Osteoblast (primary cell): Measurements from ENCODE around the gene CNBD2. TPM values are rescaled to one million over a fixed set of nuclear protein-coding genes. Genes with fewer than 3 reads are reported as not detected.
"Not testable (repeated sequence)": the region's sequence is repeated elsewhere in the genome, so short reads cannot be mapped to it uniquely, and the experiment has no call there.

ENCODE experiments used
- DNase-seq: peaks from one replicate; pipeline ENCODE4 v3.0.0; 2011; ENCODE audit warnings: low spot score, mixed read lengths; ENCODE audit not compliant: insufficient read length; ENCODE audit errors: missing footprints
- H2AFZ ChIP-seq: 2 replicates; pipeline ENCODE4 v1.6.0; 2011; ENCODE audit warnings: mild to moderate bottlenecking, low read length
- H3K27ac ChIP-seq: 2 replicates; pipeline ENCODE4 v1.5.1; 2011; ENCODE audit warnings: mild to moderate bottlenecking, low read depth, low read length, moderate library complexity
- H3K27me3 ChIP-seq: 2 replicates; pipeline ENCODE4 v1.6.0; 2012; ENCODE audit warnings: mild to moderate bottlenecking, control low read depth, inconsistent platforms, low read length, moderate library complexity; ENCODE audit not compliant: insufficient read depth
- H3K36me3 ChIP-seq: 2 replicates; pipeline ENCODE4 v1.5.1; 2011; ENCODE audit warnings: mild to moderate bottlenecking, low read length, control low read depth, moderate library complexity; ENCODE audit not compliant: insufficient read depth
- H3K4me1 ChIP-seq: 2 replicates; pipeline ENCODE4 v1.5.1; 2011; ENCODE audit warnings: mild to moderate bottlenecking, low read length, control low read depth, moderate library complexity; ENCODE audit not compliant: insufficient read depth
- H3K4me2 ChIP-seq: 2 replicates; pipeline ENCODE4 v1.6.0; 2011; ENCODE audit warnings: mild to moderate bottlenecking, low read length; ENCODE audit not compliant: insufficient read depth
- H3K4me3 ChIP-seq: fragments of 200-600 bp; sonication (generic); 3 replicates; pipeline ENCODE4 v1.5.1; 2012; ENCODE audit warnings: mild to moderate bottlenecking, low read length, inconsistent platforms; ENCODE audit not compliant: insufficient read depth
- H3K79me2 ChIP-seq: 2 replicates; pipeline ENCODE4 v1.6.0; 2012; ENCODE audit warnings: mild to moderate bottlenecking, low read length, control low read depth, inconsistent platforms; ENCODE audit not compliant: insufficient read depth
- H3K9me3 ChIP-seq: 2 replicates; pipeline ENCODE4 v1.5.1; 2011; ENCODE audit warnings: low read depth, low read length, control low read depth
- H4K20me1 ChIP-seq: 2 replicates; pipeline ENCODE4 v1.6.0; 2012; ENCODE audit warnings: mild to moderate bottlenecking, low read length, control low read depth; ENCODE audit not compliant: insufficient read depth
- CTCF ChIP-seq: IDR thresholded peaks from 2 replicates; pipeline ENCODE4 v1.5.1; 2011; ENCODE audit warnings: mild to moderate bottlenecking, low read depth, low read length, moderate library complexity; ENCODE audit errors: extremely low read depth
- total RNA-seq: library from RNA; depleted of rRNA; stranded (reverse); fragments of >200 nt; gene quantifications from 2 replicates; pipeline ENCODE4 v1.2.3, GENCODE V29; 2012

CNBD2 gene
- total RNA-seq, 1 donor = 0.72 TPM

- no peak for TF ChIP-seq CTCF
- H2AFZ ChIP-seq = peak overlapping the region; percentile 92
- H3K4me1 ChIP-seq = peaks cover 14% of the 10 kb centered on the region
Observed at GRCh38 chr20:36050436-36051317, 82.3 kb downstream of the CNBD2 start.

GRCh38 chr20:36051318-36052116, 83.1 kb downstream of the CNBD2 start:
- Histone ChIP-seq H3K9me3 (no peaks in the 10 kb centered on the region), H3K4me1 (peaks cover 14% of the 10 kb centered on the region), H4K20me1 (peaks cover 11% of the 10 kb centered on the region), H3K27ac (peak overlapping the region; percentile 94), H3K36me3 (peaks cover 4% of the 10 kb centered on the region), H3K4me3 (peak overlapping the region; percentile 93), H2AFZ (peak overlapping the region; percentile 92), H3K4me2 (peak overlapping the region; percentile 86), H3K79me2 (peaks cover 40% of the 10 kb centered on the region), H3K27me3 (peaks cover 6% of the 10 kb centered on the region)
- DNase-seq = no peak
- no peak for TF ChIP-seq CTCF

More at GRCh38 chr20:36050436-36051317, 82.3 kb downstream of the CNBD2 start:
- peak overlapping the region; percentile 94 for H3K27ac ChIP-seq
- H3K79me2 ChIP-seq = peaks cover 48% of the 10 kb centered on the region
- H3K27me3 ChIP-seq = peaks cover 6% of the 10 kb centered on the region
- H3K36me3 ChIP-seq = peaks cover 4% of the 10 kb centered on the region
- peak overlapping the region; percentile 93 for H3K4me3 ChIP-seq
- no peaks in the 10 kb centered on the region for H3K9me3 ChIP-seq
- DNase-seq = peak; percentile 93
- peaks cover 18% of the 10 kb centered on the region for H4K20me1 ChIP-seq
- peak overlapping the region; percentile 86 for H3K4me2 ChIP-seq

GRCh38 chr20:36052117-36052513, 83.7 kb downstream of the CNBD2 start:
- no peak for DNase-seq

DNA sequence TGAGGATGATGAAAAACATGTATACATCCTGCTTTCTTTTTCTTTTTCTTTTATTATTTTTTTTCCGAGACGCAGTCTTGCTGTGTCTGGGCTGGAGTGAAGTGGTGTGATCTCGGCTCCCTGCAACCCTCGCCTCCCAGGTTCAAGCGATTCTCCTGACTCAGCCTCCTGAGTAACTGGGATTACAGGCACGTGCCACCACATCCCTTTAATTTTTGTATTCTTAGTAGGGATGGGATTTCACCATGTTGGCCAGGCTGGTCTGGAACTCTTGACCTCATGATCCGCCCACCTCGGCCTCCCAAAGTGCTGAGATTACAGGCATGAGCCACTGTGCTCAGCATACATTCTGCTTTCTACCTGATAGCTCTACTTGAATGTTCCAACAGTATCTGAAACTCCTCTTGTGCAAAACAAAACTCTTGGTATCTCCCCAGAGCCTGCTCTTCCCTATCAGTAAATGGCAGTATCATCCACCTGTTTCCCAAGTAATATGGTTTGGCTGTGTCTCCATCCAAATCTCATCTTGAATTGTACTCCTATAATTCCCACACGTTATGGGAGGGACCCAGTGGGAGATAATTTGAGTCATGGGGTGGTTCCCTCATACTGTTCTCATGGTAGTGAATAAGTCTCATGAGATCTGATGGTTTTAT, 85.6 kb downstream of the CNBD2 start:
- not testable (repeated sequence) for H2AFZ ChIP-seq, H3K4me3 ChIP-seq, H3K36me3 ChIP-seq, H3K9me3 ChIP-seq, H3K4me1 ChIP-seq, H3K27ac ChIP-seq, H3K27me3 ChIP-seq, H3K4me2 ChIP-seq, DNase-seq, H4K20me1 ChIP-seq
- H3K79me2 ChIP-seq = peaks cover 17% of the 10 kb centered on the region

More at GRCh38 chr20:36052117-36052513, 83.7 kb downstream of the CNBD2 start:
- no peaks in the 10 kb centered on the region for H3K9me3 ChIP-seq
- no peak for TF ChIP-seq CTCF
- peaks cover 12% of the 10 kb centered on the region for H3K4me1 ChIP-seq
- H4K20me1 ChIP-seq = peaks cover 11% of the 10 kb centered on the region
- H3K4me3 ChIP-seq = no peak overlapping the region
- peak overlapping the region; percentile 92 for H2AFZ ChIP-seq
- H3K27ac ChIP-seq = no peak overlapping the region
- peaks cover 6% of the 10 kb centered on the region for H3K27me3 ChIP-seq
- H3K4me2 ChIP-seq = no peak overlapping the region
- H3K36me3 ChIP-seq = peaks cover 4% of the 10 kb centered on the region
- peaks cover 35% of the 10 kb centered on the region for H3K79me2 ChIP-seq
